Measurements from ENCODE around the gene BRPF1.

DNA sequence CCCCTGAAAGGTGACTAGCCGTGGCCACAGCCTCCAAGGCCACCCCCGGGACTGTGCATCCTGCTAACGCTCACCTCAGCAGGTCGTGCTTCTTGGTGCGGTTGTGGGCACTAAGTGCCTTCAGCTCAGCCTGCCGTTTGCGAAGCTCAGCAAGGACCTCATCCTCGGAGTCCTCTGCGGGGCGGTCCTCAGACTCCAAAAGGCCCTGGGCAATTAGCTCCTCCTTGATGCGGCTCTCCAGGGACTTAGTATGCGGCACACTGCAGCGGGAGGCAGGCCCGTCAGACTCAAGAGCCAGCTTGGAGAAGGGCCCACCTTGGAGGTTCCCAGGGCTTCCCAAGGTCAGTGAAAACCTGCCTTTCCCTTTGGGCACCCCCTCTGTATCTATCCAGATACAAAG is 52.4 kb downstream of the BRPF1 start:
- TF ChIP-seq CTCF (conservative IDR thresholded peaks at IDR 0.05; ENCODE audit: low read depth in 2 of 2), result no peak
- no peak for TF ChIP-seq EZH2 (IDR thresholded peaks at IDR 0.05; ENCODE audit: low read depth, unreplicated experiment)
- no peak for TF ChIP-seq POLR2AphosphoS5 (IDR thresholded peaks at IDR 0.05; ENCODE audit: low read depth)
- TF ChIP-seq, protein P1, sequence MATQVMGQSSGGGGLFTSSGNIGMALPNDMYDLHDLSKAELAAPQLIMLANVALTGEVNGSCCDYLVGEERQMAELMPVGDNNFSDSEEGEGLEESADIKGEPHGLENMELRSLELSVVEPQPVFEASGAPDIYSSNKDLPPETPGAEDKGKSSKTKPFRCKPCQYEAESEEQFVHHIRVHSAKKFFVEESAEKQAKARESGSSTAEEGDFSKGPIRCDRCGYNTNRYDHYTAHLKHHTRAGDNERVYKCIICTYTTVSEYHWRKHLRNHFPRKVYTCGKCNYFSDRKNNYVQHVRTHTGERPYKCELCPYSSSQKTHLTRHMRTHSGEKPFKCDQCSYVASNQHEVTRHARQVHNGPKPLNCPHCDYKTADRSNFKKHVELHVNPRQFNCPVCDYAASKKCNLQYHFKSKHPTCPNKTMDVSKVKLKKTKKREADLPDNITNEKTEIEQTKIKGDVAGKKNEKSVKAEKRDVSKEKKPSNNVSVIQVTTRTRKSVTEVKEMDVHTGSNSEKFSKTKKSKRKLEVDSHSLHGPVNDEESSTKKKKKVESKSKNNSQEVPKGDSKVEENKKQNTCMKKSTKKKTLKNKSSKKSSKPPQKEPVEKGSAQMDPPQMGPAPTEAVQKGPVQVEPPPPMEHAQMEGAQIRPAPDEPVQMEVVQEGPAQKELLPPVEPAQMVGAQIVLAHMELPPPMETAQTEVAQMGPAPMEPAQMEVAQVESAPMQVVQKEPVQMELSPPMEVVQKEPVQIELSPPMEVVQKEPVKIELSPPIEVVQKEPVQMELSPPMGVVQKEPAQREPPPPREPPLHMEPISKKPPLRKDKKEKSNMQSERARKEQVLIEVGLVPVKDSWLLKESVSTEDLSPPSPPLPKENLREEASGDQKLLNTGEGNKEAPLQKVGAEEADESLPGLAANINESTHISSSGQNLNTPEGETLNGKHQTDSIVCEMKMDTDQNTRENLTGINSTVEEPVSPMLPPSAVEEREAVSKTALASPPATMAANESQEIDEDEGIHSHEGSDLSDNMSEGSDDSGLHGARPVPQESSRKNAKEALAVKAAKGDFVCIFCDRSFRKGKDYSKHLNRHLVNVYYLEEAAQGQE (IDR thresholded peaks at IDR 0.05; ENCODE audit: unreplicated experiment), result no peak
- no peak for TF ChIP-seq EZH2phosphoT487 (IDR thresholded peaks at IDR 0.05; ENCODE audit: unreplicated experiment)
- no peak for TF ChIP-seq ZNF114 (CRISPR knock-in tag; IDR thresholded peaks at IDR 0.05)
- TF ChIP-seq, protein P2, sequence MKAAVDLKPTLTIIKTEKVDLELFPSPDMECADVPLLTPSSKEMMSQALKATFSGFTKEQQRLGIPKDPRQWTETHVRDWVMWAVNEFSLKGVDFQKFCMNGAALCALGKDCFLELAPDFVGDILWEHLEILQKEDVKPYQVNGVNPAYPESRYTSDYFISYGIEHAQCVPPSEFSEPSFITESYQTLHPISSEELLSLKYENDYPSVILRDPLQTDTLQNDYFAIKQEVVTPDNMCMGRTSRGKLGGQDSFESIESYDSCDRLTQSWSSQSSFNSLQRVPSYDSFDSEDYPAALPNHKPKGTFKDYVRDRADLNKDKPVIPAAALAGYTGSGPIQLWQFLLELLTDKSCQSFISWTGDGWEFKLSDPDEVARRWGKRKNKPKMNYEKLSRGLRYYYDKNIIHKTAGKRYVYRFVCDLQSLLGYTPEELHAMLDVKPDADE (IDR thresholded peaks at IDR 0.05), result no peak
- no peak for TF ChIP-seq ZNF331 (CRISPR knock-in tag; IDR thresholded peaks at IDR 0.05; ENCODE audit: low read depth)
- TF ChIP-seq, protein P3, sequence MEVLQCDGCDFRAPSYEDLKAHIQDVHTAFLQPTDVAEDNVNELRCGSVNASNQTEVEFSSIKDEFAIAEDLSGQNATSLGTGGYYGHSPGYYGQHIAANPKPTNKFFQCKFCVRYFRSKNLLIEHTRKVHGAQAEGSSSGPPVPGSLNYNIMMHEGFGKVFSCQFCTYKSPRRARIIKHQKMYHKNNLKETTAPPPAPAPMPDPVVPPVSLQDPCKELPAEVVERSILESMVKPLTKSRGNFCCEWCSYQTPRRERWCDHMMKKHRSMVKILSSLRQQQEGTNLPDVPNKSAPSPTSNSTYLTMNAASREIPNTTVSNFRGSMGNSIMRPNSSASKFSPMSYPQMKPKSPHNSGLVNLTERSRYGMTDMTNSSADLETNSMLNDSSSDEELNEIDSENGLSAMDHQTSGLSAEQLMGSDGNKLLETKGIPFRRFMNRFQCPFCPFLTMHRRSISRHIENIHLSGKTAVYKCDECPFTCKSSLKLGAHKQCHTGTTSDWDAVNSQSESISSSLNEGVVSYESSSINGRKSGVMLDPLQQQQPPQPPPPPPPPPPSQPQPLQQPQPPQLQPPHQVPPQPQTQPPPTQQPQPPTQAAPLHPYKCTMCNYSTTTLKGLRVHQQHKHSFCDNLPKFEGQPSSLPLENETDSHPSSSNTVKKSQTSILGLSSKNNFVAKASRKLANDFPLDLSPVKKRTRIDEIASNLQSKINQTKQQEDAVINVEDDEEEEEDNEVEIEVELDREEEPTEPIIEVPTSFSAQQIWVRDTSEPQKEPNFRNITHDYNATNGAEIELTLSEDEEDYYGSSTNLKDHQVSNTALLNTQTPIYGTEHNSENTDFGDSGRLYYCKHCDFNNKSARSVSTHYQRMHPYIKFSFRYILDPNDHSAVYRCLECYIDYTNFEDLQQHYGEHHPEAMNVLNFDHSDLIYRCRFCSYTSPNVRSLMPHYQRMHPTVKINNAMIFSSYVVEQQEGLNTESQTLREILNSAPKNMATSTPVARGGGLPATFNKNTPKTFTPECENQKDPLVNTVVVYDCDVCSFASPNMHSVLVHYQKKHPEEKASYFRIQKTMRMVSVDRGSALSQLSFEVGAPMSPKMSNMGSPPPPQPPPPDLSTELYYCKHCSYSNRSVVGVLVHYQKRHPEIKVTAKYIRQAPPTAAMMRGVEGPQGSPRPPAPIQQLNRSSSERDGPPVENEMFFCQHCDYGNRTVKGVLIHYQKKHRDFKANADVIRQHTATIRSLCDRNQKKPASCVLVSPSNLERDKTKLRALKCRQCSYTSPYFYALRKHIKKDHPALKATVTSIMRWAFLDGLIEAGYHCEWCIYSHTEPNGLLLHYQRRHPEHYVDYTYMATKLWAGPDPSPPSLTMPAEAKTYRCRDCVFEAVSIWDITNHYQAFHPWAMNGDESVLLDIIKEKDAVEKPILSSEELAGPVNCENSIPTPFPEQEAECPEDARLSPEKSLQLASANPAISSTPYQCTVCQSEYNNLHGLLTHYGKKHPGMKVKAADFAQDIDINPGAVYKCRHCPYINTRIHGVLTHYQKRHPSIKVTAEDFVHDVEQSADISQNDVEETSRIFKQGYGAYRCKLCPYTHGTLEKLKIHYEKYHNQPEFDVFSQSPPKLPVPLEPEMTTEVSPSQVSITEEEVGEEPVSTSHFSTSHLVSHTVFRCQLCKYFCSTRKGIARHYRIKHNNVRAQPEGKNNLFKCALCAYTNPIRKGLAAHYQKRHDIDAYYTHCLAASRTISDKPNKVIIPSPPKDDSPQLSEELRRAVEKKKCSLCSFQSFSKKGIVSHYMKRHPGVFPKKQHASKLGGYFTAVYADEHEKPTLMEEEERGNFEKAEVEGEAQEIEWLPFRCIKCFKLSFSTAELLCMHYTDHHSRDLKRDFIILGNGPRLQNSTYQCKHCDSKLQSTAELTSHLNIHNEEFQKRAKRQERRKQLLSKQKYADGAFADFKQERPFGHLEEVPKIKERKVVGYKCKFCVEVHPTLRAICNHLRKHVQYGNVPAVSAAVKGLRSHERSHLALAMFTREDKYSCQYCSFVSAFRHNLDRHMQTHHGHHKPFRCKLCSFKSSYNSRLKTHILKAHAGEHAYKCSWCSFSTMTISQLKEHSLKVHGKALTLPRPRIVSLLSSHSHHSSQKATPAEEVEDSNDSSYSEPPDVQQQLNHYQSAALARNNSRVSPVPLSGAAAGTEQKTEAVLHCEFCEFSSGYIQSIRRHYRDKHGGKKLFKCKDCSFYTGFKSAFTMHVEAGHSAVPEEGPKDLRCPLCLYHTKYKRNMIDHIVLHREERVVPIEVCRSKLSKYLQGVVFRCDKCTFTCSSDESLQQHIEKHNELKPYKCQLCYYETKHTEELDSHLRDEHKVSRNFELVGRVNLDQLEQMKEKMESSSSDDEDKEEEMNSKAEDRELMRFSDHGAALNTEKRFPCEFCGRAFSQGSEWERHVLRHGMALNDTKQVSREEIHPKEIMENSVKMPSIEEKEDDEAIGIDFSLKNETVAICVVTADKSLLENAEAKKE (CRISPR knock-in tag; IDR thresholded peaks at IDR 0.05), result no peak
- no peak for TF ChIP-seq CREB1 (CRISPR knock-in tag; IDR thresholded peaks at IDR 0.05; ENCODE audit: low read depth)
- TF ChIP-seq STAT1 (IDR thresholded peaks at IDR 0.05; ENCODE audit: unreplicated experiment), result no peak
- TF ChIP-seq JUNB (IDR thresholded peaks at IDR 0.05; ENCODE audit: unreplicated experiment), result no peak
